Sigmoid colon (tissue), 7 donors: ENCODE measurements around the gene CENPP. TPM values are rescaled to one million over a fixed set of nuclear protein-coding genes. Genes with fewer than 3 reads are reported as not detected.

Experiments used
- DNase-seq: peaks from one replicate; pipeline ENCODE4 v3.0.0-alpha.2; 2019
- H3K27ac ChIP-seq, 4 donors: fragments of 200-600 bp; sonication (generic); one replicate each; pipeline ENCODE4 v1.5.1; 2016 to 2019; ENCODE audit warnings: mild to moderate bottlenecking in 1 of 4
- H3K27me3 ChIP-seq, 3 donors: fragments of 200-600 bp; sonication (generic); one replicate each; pipeline ENCODE4 v1.5.1; 2019; ENCODE audit warnings: mild to moderate bottlenecking in 1 of 3
- H3K36me3 ChIP-seq, 4 donors: fragments of 200-600 bp; sonication (generic); one replicate each; pipeline ENCODE4 v1.5.1; 2016 to 2019
- H3K4me1 ChIP-seq, 4 donors: fragments of 200-600 bp; sonication (generic); one replicate each; pipeline ENCODE4 v1.5.1; 2017 to 2019
- H3K4me3 ChIP-seq, 4 donors: fragments of 200-600 bp; sonication (generic); one replicate each; pipeline ENCODE4 v1.5.1; 2017 to 2019; ENCODE audit warnings: mild to moderate bottlenecking in 2 of 4, moderate library complexity in 1 of 4
- H3K9me3 ChIP-seq, 4 donors: fragments of 200-600 bp in 3 of 4; sonication (generic) in 3 of 4; one replicate each; pipeline versions ENCODE4 v1.5.1 to v1.6.1; 2013 to 2019
- EP300 ChIP-seq, 4 donors: sonication (generic); formaldehyde crosslinking; IDR thresholded peaks; one replicate each; pipeline ENCODE4 v1.6.1; 2017; ENCODE audit warnings: antibody characterized with exemption in 4 of 4
- POLR2A ChIP-seq, 2 donors: fragments of 450-650 bp; IDR thresholded peaks; one replicate each; pipeline ENCODE4 v1.6.1; 2016; ENCODE audit warnings: antibody characterized with exemption in 2 of 2, mild to moderate bottlenecking in 2 of 2, moderate library complexity in 2 of 2
- POLR2AphosphoS5 ChIP-seq, 4 donors: sonication (generic); formaldehyde crosslinking; IDR thresholded peaks; one replicate each; pipeline ENCODE4 v1.6.1; 2017; ENCODE audit warnings: antibody characterized with exemption in 4 of 4
- WGBS, 2 donors: extraction: QIAGEN DNeasy Blood & Tissue Kit; methylation state at CpG; one replicate each; pipeline ENCODE4 v1.1.7; 2013; 5-methylcytosine and 5-hydroxymethylcytosine counted together
- intact Hi-C: fragments of 100-400 bp; cut with DNase I; formaldehyde crosslinking; loops from one replicate; pipeline ENCODE4 v1.15.1; 2023
- polyA plus RNA-seq, 3 donors: library from polyadenylated mRNA; stranded (reverse); fragments of 200-250 nt; gene quantifications; one replicate each; pipeline ENCODE4 v1.2.3, GENCODE V29; 2013
- total RNA-seq, 4 donors: library from RNA; depleted of rRNA; stranded (reverse); fragments of >200 nt; gene quantifications; one replicate each; pipeline ENCODE4 v1.1.0, GENCODE V29; 2016
- TF ChIP-seq, protein P1 (sequence below), 4 experiments: fragments of 450-650 bp in 3 of 4; fragments of 200-600 bp in 1 of 4; IDR thresholded peaks; one replicate each; pipeline ENCODE4 v1.5.1; 2016 to 2019; ENCODE audit warnings: antibody characterized with exemption in 4 of 4, mild to moderate bottlenecking in 3 of 4, moderate library complexity in 2 of 4
- donor health status: healthy with polysubstance abuse.
- donor health status: Bipolar disorder and iron deficiency.
- donor health status: healthy.

The CENPP gene
- total and polyA plus RNA-seq, 7 donors, result 0.60 to 11.9 (median 2.4) TPM

DNA sequence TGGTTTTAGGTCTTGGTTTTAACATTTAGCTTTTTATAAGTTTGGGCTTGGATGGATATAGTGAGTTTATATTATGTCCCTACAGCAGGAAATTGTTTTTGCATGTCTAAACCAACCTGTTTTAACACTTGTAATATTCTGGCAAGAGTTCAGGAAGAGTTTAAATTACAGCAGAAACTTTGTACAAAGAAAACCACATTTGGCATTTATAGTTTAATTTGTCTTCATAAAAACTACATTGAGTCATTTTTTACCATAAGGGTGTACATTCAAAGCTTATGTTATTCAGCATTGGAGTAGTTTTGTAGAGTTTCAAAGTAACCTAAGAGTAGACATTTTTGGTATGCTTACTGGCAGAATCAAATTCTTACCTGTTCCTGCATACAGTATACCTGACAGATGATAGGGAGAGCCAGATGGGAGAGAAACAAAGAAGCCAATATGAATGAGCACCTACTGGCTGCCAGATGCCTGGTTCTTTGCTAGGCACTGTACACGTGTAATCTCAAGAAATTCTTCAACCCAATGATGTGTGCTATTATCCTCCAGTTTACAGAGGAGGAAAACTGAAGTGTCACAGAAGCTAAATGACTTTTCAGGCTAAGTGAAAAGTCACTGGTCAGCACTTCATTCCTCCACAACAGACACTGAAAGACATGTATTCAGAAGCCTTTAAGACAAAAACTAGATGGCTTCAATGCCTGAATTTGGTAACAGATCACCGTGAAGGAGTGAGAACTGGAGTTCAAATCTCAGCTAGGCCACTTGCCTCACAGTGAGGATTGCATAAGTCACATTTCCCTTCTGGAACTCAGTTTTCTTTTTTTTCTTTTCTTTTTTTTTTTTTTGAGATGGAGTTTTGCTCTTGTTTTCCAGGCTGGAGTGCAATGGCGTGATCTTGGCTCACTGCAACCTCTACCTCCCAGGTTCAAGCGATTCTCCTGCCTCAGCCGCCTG is 235.9 kb downstream of the CENPP start:
- Histone ChIP-seq H3K36me3 (no peaks in the 10 kb centered on the region), H3K27me3 (no peaks in the 10 kb centered on the region), H3K9me3 (no peaks in the 10 kb centered on the region), H3K4me1 (peaks cover 0 to 27% (median 5%) of the 10 kb centered on the region in 4 donors), H3K27ac (peak overlapping the region in 1 of 4 donors; percentile 33), H3K4me3 (no peak overlapping the region)
- TF ChIP-seq POLR2A (IDR thresholded peaks at IDR 0.05), result no peak
- TF ChIP-seq, protein P1, sequence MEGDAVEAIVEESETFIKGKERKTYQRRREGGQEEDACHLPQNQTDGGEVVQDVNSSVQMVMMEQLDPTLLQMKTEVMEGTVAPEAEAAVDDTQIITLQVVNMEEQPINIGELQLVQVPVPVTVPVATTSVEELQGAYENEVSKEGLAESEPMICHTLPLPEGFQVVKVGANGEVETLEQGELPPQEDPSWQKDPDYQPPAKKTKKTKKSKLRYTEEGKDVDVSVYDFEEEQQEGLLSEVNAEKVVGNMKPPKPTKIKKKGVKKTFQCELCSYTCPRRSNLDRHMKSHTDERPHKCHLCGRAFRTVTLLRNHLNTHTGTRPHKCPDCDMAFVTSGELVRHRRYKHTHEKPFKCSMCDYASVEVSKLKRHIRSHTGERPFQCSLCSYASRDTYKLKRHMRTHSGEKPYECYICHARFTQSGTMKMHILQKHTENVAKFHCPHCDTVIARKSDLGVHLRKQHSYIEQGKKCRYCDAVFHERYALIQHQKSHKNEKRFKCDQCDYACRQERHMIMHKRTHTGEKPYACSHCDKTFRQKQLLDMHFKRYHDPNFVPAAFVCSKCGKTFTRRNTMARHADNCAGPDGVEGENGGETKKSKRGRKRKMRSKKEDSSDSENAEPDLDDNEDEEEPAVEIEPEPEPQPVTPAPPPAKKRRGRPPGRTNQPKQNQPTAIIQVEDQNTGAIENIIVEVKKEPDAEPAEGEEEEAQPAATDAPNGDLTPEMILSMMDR (IDR thresholded peaks at IDR 0.05), result no peak
- TF ChIP-seq POLR2AphosphoS5 (IDR thresholded peaks at IDR 0.05), result no peak
- TF ChIP-seq EP300 (IDR thresholded peaks at IDR 0.05), result no peak
- no peak for DNase-seq
- WGBS, 2 donors, result 72 to 85% methylated on average over 5 of the region's 5 CpGs
- intact Hi-C loops, result no loop called here

DNA sequence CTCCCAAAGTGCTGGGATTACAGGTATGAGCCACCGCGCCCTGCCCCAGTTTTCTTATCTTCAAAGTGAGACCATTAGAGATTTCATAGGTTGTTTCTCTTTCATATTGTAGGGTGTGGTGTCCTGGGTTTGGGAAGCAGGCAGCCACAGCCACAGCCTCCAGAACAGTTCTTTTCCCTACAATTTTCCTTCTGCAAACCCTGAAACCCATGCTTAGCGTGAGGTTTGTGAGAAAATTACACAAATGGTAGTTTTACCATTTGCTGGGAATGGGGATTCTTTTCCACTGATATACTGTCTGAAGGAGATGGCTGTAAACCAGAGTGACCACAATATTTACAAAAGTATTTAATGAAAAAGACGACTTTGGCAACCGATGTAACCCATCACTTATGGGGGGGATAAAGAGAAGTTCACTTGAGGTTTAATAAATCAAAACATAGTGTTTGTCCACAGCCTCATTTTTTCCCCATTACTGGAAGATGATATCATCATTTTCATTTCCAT is 236.8 kb downstream of the CENPP start:
- intact Hi-C loops, result no loop called here
- TF ChIP-seq POLR2AphosphoS5 (IDR thresholded peaks at IDR 0.05) (no peak), POLR2A (IDR thresholded peaks at IDR 0.05) (no peak), EP300 (IDR thresholded peaks at IDR 0.05) (no peak)
- TF ChIP-seq, protein P1 (IDR thresholded peaks at IDR 0.05), result no peak
- no peaks in the 10 kb centered on the region for H3K9me3 ChIP-seq
- WGBS, 2 donors, result 27 to 64% methylated on average over 5 of the region's 5 CpGs
- DNase-seq, result no peak
- peak overlapping the region in 1 of 4 donors; percentile 33 for H3K27ac ChIP-seq
- no peaks in the 10 kb centered on the region for H3K27me3 ChIP-seq
- H3K4me3 ChIP-seq, result no peak overlapping the region
- no peaks in the 10 kb centered on the region for H3K36me3 ChIP-seq
- peaks cover 0 to 27% (median 5%) of the 10 kb centered on the region in 4 donors for H3K4me1 ChIP-seq

DNA sequence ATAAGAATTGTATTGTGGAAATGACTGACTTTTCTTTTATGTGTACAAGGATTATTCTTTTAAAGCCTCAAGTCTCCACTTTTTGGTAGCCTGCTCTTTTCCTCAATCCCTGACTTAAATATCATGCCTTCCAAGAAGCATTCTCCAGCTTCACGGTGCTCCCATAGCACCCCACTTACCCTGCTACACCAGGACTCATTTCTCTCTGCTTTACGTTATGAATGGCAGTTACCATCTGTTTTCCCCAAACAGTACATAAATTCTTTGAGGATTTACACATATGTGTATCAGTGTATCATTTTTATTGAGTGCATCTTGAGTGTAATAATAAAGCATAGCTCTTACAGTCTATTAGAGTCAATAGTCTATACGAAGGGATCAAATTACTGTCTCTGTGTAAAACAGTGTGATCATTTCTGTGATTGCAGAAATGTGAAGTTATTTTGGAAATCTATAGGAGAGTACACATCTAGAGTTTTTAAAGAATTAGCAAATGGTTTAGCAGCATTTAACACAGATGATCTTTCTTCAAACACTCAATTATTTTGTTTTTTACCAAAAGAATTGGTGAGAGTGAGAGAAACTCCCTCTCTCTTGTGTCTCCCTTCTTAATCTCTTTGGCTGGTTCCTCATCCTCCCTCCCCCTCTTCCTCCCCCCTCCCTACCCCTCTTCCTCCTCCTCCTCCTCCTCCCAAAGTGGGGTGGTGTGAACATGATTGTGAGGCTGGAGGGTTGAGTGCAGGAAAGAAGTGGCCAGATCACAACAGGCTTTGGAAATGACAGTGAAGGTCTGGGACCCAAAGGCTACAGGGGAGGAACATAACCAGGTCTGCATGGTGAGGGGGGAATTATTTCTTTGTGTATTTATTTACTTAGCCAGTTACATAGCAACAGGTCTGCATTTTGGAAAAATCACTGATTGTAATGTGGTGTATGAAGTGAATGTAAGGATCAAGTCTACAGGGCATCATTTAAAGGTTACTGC is 237.7 kb downstream of the CENPP start:
- peaks cover 0 to 27% (median 5%) of the 10 kb centered on the region in 4 donors for H3K4me1 ChIP-seq
- H3K27ac ChIP-seq, result peak overlapping the region in 1 of 4 donors; percentile 56
- no peaks in the 10 kb centered on the region for H3K27me3 ChIP-seq
- no peaks in the 10 kb centered on the region for H3K9me3 ChIP-seq
- DNase-seq, result no peak
- no peak for TF ChIP-seq EP300 (IDR thresholded peaks at IDR 0.05)
- TF ChIP-seq, protein P1 (IDR thresholded peaks at IDR 0.05), result no peak
- TF ChIP-seq POLR2A (IDR thresholded peaks at IDR 0.05), result no peak
- no peak for TF ChIP-seq POLR2AphosphoS5 (IDR thresholded peaks at IDR 0.05)
- H3K36me3 ChIP-seq, result no peaks in the 10 kb centered on the region
- intact Hi-C loops, result no loop called here
- no peak overlapping the region for H3K4me3 ChIP-seq
- WGBS, 2 donors, result 71 to 77% methylated on average over 3 of the region's 3 CpGs

DNA sequence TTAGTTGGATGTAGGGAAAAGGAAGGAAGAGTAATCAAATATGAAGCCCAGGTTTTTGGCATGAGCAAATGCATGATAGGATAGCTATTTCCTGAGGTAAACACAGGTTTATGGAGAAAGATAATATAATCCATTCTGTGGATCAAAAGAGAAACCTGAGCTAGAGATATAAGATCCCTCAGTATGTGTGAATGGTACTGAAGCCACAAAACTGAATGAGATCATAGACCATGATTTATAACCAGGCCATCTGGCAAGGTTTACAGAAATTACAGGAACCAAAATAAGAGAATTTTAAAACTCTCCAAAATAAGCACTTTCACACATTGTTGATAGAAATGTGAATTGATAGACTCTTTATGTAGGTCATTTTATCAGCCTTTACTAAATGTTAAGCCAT is 238.8 kb downstream of the CENPP start:
- intact Hi-C loops, result no loop called here
- no peak for DNase-seq
- Histone ChIP-seq H3K27ac (peak overlapping the region in 2 of 4 donors; percentile 24 to 56), H3K9me3 (no peaks in the 10 kb centered on the region), H3K36me3 (no peaks in the 10 kb centered on the region), H3K27me3 (no peaks in the 10 kb centered on the region), H3K4me3 (no peak overlapping the region), H3K4me1 (peaks cover 0 to 27% (median 5%) of the 10 kb centered on the region in 4 donors)
- TF ChIP-seq POLR2AphosphoS5 (IDR thresholded peaks at IDR 0.05) (no peak), POLR2A (IDR thresholded peaks at IDR 0.05) (no peak), EP300 (IDR thresholded peaks at IDR 0.05) (no peak)
- TF ChIP-seq, protein P1 (IDR thresholded peaks at IDR 0.05), result no peak
